GM21786 (cell line): ENCODE measurements around the gene B9D1.
"Not testable (repeated sequence)": the region's sequence is repeated elsewhere in the genome, so short reads cannot be mapped to it uniquely, and the experiment has no call there.

Experiments
- ATAC-seq: cut with Tn5 transposase; IDR thresholded peaks from one replicate; pipeline ENCODE4 v1.9.1; 2021; ENCODE audit not compliant: unreplicated experiment

Gene B9D1

DNA sequence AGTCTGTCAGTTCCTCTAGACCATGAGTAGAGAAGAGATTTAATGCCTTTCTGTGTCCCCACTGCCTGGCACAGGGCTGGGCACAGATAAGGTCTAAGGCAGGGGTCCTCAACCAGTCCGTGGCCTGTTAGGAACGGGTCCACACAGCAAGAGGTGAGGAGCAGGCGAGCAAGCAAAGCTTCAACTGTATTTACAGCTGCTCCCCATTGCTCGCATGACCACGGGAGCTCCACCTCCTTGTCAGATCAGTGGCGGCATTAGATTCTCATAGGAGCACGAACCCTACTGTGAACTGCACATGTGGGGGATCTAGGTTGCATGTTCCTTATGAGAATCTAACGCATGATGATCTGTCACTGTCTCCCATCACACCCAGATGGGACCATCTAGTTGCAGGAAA lies 1.8 kb downstream of the B9D1 start:
- no peak for ATAC-seq

DNA sequence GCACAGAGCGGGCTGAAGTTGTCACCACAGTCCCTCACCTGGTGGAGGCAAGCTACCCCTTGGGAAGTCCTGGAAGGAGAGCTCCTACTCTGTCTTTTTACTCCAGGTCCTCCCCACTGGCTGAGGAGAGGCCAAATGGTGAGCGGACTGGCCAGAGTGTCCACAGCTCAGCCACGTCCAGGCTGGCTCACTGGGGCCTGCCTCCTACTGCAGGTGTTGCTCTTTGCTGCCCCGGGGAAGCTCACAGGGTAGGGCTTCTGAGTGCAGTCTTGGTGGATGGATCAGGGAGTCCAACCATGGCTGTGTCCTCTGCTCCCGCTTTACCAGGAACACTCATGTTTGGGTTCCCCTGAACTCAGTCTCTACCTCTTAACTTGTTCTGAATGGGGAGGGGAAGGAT lies 2.7 kb downstream of the B9D1 start:
- no peak for ATAC-seq

DNA sequence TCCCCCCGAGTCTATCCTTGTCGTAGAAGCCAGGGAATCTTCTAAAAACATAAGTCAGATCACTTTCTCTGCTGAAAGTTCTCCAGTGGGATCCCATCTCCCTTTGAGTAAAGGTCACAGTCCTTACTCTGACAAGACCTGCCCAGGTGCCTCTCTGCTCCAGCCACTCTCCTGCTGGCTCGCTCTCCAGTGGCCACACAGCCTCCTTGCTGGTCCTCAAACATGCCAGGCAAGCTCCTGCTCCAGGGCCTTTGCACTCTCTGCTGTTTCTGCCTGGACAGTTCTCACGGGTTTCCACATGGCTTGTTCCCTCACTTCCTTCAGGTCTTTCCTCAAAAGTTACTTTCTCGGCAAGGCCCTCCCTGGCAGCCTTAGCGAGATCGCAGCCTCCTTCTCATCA lies 3.4 kb downstream of the B9D1 start:
- ATAC-seq, result no peak

DNA sequence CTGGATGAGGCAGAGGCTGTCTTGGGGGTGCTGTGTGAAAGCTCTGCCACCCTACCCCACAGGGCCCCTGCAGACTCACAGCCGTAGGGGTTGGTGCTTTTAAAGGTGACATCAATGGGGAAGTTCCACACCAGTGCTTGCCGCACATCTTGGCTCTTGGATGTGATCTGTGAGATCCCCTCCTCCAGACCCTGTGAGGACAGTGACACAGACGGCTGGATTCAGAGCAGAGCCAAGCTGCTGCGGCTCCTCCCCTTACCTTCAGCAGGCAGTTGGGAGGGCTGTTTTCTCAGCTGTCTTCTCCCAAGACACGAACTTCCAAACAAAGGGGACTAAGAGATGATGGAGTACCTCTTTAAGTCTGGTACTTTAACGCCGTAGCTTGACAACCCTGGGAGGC lies 4.8 kb downstream of the B9D1 start:
- no peak for ATAC-seq

DNA sequence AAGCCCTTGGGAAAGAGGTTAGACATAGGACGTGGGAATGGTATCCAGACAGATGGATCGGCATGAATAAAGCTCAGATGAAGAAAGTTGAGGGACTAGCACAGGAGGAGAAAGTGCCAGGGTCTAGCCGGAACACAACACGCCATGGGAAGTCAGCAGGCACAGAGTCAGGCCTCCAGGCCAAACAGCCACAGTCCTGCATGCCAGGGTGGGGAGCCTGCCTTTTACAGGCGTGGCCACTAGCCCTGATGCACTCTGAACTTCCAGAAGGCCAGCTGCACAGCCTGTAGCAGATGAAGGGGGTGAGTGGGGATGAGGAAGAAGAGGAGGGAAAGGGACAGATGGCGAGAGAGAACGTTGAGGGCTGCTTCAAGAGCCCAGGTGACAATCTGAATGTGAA lies 5.2 kb downstream of the B9D1 start:
- no peak for ATAC-seq

DNA sequence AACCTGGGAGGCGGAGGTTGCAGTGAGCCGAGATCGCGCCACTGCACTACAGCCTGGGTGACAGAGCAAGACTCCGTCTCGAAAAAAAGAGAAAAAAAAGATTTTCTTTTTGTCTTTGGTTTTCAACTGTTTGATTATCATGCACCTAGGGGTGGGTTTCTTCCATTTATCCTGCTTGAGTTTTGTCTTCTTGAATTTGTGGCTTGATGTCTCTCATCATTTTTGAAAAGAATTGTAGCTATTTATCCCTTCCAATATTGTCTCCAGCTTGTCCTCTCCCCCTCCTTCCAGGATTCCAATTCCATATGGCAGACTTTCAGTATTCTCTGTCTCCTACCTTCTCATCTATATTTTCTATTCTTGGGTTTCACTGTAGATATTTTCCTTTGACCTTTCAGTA lies 7.8 kb downstream of the B9D1 start:
- ATAC-seq, result no peak

DNA sequence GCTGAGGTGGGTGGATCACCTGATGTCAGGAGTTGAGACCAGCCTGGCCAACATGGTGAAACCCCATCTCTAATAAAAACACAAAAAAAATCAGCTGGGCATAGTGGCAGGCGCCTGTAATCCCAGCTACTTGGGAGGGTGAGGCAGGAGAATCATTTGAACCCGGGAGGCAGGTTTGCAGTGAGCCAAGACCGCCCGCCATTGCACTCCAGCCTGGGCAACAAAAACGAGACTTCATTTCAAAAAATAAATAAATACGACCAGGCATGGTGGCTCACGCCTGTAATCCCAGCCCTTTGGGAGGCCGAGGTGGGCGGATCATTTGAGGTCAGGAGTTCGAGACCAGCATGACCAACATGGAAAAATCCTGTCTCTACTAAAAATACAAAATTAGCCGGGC lies 9.1 kb downstream of the B9D1 start:
- ATAC-seq, result not testable (repeated sequence)

DNA sequence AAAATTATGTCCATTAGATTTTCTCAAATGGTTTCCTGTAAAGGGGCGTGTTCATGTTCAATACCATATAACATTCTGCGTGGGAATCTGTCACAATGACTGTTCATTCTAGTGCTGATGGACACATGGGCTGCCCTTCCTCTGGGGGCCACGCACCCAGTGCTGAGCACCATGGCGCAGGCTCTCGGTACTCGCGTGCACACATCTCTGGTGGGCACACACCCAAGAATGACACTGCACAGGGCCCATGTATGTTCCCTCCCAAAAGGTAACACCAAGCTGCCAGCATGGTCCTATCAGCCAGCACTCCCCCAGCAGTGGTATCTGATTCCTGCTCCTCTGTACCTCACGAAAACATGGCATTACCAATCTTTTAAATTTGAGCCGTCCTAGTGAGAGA lies 13.7 kb downstream of the B9D1 start:
- ATAC-seq, result no peak

DNA sequence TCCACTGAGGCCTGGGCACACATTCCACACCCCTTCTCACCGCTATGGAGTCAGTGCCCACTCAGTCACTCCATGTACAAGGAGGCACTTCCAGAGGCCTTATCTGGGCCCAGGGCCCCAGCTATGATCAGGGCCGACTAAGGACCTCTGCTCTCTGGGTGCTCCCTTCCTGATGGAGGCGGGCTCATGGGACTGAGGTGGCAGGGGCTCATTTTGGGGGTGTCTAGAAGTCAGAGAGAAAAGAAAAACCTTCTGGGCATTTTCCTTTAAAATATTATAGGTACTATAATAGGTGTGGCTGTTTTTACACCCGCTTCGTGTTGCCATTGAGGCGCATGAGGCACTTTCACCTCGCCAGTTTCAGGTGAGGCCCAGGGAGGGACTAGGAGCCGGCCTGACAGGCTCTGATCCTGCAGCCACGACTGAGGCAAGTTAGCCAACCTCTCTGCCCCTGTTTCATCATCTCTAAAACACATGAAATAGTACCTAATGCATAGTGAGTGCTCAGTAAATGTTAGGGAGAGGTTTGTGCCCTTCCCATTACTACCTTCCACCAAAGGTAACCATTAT lies 14.4 kb downstream of the B9D1 start:
- no peak for ATAC-seq

DNA sequence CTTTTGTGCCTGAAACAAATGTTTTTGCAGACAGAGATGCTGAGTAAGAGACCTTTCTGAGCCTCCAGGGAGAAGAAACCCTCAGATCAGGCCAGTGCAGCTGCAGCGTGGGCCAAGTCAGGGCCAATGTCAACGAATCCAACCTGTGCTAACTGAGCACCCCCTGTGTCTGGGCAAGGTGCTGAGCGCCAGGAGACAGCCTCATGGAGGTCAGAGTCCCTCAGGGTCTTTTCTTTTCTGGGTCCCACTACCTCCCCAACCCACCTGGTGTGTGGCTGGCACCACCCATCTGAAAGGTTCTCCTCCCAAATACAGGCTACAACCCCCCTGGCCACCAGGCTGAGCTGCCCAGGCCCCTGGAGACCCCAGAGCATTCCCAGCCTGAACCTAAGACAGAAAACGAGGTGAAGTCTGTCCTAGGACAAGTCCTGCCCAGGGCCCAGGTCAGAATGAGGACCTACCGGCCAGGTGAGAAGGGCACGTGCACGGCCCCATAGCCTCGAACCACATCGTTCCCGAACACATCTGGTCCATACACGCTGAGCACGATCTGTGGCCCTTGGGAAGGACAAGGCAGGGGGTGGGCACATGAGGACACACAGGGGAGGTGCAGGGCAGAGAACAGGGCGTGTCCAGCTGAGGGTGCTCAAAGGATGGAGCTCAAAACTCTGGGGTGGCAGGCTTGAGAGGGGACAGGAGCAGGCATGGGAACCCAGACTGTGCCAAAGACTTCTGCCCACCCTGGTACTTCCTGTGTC lies 15.0 kb downstream of the B9D1 start:
- no peak for ATAC-seq

DNA sequence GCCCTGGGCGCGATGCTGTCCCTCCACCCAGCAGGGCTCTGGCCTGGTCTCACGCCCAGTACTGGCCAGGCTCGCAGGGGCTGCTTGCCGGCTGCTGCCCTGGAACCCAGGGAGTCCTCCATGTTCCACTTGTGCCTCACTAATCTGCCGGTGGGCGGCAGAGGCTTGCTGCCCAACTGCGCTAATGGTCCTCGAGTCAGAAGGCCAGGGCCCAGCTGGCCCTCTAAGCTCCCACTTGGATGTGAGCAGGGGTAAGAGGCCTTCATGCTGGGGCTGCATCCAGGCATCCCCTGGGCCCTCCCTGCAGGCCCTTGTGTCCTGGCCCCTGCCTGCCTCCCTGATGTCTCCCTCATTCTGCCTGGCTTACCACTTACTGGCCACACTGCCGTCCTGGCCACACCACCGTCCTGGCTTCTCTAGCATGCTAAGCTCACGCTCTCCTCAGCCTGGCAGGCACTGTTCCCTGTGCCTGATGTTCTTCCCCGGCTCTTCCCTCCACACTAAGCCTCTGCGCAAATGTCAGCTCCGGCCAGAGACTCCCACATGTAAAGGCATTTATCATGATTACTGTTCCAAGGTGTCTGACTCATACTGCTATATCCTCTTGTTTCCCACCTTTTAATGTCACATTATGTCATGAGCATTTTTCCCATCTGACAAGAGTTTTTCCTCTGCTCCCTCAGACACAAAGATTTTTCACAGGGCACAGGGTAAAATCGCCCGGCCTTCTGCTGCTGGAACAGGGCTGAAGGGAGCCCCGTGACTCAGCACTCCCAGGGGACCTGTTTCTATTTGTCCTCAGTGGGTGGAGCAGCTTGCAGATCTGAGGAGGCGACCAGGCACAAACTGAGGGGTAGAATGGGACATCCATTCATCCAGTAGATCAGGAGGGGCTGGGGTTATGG lies 15.9 kb downstream of the B9D1 start:
- ATAC-seq, result no peak

DNA sequence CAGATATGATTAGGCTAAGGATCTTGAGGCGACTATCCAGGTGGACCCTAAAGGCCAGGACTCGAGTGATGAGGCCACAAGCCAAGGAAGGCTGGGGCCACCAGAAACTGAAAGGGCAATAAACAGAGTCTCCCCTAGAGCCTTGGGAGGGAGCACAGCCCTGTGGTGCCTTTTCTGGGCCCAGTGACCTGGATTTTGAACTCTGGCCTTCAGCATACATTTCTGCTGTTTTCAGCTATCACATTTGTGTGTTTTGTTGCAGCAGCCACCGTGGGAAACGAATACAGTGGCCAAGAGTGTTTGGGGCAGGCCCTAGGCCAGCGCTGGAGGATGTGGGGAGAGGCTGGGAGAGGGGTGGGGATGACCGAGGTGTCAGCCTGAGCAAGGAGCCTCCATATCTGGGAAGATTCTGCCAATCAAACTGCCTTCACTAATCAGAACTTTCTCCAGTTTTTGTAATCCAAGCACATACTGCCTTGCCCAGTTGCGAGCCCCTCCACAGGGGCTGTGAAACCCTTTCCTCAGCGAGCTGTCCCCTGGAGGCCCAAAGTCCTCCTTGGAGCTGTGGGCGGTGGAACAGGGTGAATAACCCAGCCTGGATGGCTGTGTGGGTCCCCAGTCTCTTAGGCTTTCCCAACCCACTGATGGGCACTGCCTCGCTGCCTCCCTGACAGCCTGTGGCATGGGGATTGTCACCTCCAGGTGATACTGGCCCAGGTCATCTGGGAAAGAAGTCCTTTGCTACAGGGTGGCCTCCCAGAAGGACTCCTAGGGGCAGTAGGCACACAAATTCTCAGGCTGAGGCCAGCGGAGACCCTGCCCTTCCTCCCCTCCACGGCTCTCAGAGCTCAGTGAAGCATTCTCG lies 16.8 kb downstream of the B9D1 start:
- ATAC-seq, result no peak

DNA sequence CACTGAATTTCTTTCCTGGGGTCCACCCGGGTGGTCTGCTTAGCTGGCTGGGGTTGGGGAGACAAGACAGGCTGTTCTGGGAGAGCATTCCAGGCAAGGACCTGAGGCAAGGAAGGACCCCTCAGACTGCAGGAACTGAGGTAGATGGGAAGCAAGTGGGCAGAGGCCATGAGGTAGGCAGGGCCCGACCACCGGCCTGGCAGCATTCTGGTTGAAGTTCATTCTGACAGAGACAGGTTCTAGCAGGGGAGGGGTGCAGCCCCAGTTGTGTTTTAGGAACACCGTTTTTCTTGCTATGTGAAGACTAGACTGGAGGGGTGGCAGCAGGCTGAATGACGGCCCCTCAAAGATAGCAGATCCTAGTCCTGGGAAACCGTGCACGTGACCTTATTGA lies 17.5 kb downstream of the B9D1 start:
- ATAC-seq, result no peak

DNA sequence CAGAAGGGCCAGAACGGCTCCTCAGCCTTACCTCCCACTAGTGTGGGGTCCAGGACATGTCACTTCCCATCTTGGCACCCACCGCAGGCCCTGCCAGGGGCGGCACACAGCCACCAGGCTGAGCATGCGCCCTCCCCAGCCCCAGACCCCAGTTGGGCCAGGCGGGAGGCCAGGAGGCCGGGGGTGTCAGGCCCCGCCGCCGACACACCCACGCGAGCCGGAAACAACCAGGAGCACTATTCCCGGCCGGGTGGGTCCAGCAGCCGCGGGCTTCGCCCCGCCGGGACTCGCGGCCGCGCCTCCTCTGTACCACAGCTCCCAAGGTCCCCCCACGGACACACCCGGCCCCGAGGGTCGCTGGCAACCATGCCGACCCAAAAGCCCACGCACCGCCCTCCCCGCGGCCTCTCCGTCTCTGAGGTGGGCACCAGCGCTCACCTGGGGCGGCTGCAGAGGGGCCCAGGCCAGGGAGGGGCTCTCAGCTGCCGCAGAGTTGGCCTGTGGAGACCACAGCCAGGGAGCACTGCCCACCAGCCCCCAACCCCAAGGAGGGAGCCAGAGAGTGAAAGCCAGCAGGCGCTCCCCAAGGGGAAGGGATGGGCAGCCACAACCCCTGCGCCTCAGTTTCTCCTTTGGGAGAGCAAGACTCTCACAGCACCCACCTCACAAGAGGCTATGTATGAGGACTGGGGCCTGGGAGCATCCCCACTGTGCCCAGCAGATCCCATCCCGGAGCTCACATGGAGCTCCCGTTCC lies 18.0 kb downstream of the B9D1 start:
- no peak for ATAC-seq

DNA sequence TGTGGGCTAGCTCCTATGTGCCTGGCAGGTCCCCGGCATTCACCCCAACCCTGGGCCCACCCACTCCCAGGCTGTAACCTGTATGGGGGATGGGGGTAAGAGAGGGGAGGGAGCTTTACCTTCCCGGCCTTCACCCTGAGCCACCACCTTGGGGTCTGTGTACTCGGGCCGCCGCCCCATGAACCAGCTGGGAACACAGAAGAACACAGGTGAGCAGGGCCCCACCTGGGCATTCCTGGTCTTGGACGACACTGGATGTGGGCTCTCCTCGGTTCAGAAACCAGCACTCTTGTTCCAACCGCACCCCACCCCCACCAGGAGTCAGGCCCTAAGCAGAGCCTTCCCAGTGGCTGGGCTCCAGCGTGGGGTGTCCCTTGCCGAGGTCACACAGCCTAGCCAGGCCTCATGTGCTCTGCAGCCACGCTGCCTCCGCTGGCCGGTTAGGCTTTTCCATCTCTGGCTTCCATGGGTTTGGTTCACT lies 18.8 kb downstream of the B9D1 start:
- no peak for ATAC-seq

DNA sequence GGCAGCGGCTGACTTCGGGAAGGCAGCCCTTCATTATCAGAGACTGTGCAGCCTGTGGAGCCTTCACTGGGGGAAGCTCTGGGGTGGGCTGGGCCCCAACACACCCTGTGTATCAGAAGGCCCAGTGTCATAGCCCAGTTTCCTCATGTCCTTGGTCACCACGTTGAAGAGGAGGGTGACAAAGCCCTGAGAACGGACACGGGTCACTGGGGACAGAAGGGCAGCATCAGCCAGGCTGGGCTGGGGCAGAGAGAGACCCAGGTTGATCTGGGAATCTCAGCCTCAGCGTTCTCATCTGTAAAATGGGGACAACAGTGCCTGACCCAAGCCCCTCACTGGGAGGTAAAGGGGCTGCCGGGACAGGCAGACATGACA lies 19.3 kb downstream of the B9D1 start:
- no peak for ATAC-seq

DNA sequence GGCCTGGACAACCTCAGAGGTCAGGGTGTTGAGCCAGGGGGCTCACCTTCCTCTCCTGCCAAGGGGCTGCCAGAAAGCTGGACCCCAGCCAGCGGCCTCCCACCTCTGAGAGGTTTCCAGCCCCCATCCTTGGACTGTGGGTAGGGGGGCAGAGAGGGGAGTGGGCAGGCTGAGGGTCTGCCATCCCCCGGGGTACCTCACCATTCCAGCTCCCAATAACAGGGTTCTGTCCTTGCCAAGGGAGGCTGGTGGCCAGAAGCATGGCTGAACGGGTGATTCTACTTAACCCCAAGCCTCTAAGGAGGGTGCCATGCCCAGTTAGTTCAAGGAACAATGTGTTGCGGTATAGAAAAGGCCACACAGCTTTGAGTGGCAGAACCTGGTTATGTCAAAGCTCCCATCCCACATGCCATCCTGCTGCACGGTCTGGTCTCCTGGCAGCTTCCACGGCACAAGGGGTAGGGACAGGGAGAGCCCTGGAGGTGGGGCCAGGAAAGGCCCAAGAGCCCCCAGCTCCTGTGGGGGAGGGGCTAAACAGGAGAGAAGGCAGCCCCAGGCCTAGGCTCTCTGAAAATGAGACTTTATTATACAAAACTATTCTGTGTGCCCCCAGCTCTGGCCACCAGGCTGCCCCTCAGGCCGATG lies 19.8 kb downstream of the B9D1 start:
- ATAC-seq, result no peak

DNA sequence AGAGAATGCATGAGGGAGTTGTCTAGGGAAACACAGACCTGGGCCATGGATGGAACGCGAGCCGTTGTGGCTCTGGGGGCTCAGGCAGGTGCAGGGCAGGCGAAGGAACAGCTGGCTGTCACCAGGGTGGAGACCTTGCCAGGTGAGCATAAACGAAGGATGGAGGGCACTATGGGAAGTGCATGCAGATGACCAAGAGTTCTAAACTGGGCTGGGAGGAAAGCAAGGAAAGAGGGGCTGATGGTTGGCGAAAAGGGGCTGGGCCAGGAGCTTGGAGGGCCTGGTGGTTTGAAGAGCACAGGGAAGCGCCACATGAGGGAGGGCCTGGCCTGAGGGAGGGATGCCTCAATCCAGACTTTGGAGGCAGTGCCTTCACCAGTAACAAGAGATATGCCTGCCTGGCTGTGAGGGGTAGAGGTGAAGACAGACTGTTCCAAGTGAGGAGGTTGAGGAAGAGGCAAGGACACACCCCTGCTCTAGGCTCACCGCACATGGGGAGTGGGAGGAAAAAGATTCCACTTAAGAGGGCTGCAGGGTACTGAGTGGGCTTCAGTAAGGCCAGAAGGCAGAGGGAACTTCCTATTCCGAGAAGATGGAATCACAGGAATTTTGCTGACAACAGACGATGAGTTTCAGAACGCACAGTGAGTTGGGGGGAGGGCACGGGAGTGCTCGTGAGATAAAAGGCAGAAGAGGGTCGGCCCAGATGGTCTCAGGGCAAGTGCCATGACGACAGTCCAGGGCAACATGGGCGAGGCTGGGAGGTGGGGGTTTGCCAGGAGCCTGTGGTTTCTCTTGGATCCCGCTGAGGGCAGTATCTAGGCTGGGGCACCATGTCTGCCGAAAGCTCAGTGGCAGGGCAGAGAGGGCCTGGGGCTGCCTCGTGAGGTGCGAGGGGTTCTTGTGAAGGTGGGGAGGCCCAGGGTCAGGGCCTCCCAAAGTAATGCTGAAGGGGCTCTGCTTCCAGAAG lies 20.6 kb downstream of the B9D1 start:
- ATAC-seq, result no peak

DNA sequence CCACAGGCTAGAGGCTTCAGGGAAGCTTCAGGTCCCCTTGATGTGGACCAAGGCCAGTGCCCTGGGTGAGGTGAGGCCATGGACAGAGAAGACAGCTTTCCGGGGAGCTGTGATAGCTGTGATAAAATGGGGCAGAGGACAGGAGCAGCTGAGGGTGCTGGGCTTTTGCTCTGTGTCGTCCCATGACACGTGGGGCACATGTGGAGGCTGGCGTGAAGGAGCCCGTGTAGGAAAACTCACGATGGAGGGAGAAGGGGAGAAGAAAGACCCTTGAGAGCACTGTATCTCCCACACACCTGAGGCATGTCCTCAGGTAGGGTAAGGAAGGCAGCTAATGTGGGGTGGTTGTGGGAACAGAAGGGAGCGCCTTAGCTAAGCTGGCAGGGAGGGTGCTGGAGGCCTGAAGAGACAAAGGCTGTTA lies 21.3 kb downstream of the B9D1 start:
- no peak for ATAC-seq
